Breast epithelium (tissue), 4 donors: Measurements from ENCODE around the gene GRIK1. TPM values are rescaled to one million over a fixed set of nuclear protein-coding genes. Genes with fewer than 3 reads are reported as not detected.

Experiments used
- DNase-seq, 2 donors: peaks; one replicate each; pipeline ENCODE4 v3.0.0-alpha.2; 2019; ENCODE audit warnings: low spot score in 2 of 2
- H3K27ac ChIP-seq, 2 donors: fragments of 200-600 bp; sonication (generic) in 1 of 2; one replicate each; pipeline ENCODE4 v1.5.1; 2016 to 2019; ENCODE audit warnings: mild to moderate bottlenecking in 1 of 2
- H3K27me3 ChIP-seq, 2 donors: fragments of 200-600 bp; sonication (generic) in 1 of 2; one replicate each; pipeline versions ENCODE4 v1.5.1 to v1.6.0; 2017 to 2019; ENCODE audit warnings: control low read depth in 1 of 2, mild to moderate bottlenecking in 1 of 2
- H3K36me3 ChIP-seq: fragments of 200-600 bp; one replicate; pipeline ENCODE4 v1.5.1; 2019
- H3K4me1 ChIP-seq, 2 donors: fragments of 200-600 bp; sonication (generic); one replicate each; pipeline ENCODE4 v1.5.1; 2016 to 2019; ENCODE audit warnings: control low read depth in 1 of 2
- H3K4me3 ChIP-seq, 3 donors: fragments of 200-600 bp; sonication (generic); 1 replicate in 2 of 3; 2 replicates in 1 of 3; pipeline ENCODE4 v1.5.1; 2016 to 2019; ENCODE audit warnings: mild to moderate bottlenecking in 3 of 3, moderate library complexity in 2 of 3
- H3K9me3 ChIP-seq, 2 donors: fragments of 200-600 bp; sonication (generic) in 1 of 2; one replicate each; pipeline ENCODE4 v1.5.1; 2016 to 2019; ENCODE audit warnings: control low read depth in 1 of 2
- POLR2A ChIP-seq: fragments of 450-650 bp; IDR thresholded peaks from one replicate; pipeline ENCODE4 v1.6.1; 2016; ENCODE audit warnings: antibody characterized with exemption, mild to moderate bottlenecking, moderate library complexity
- POLR2AphosphoS5 ChIP-seq, 3 donors: sonication (generic); formaldehyde crosslinking; IDR thresholded peaks; one replicate each; pipeline ENCODE4 v1.6.1; 2017; ENCODE audit warnings: antibody characterized with exemption in 3 of 3
- intact Hi-C: fragments of 100-400 bp; cut with DNase I; formaldehyde crosslinking; loops from one replicate; pipeline ENCODE4 v1.15.1; 2023; ENCODE audit warnings: low total_unique reads
- total RNA-seq, 3 donors: library from RNA; depleted of rRNA; stranded (reverse); fragments of >200 nt; gene quantifications; one replicate each; pipeline ENCODE4 v1.1.0, GENCODE V29; 2016
- TF ChIP-seq, protein P1 (sequence below), 3 donors: fragments of 450-650 bp; IDR thresholded peaks; one replicate each; pipeline ENCODE4 v1.5.1; 2016 to 2017; ENCODE audit warnings: antibody characterized with exemption in 3 of 3, mild to moderate bottlenecking in 3 of 3, moderate library complexity in 3 of 3

Gene GRIK1
- total RNA-seq, 3 donors from 2014 or later, result 0.33 to 1.3 TPM; not detected in 1

DNA sequence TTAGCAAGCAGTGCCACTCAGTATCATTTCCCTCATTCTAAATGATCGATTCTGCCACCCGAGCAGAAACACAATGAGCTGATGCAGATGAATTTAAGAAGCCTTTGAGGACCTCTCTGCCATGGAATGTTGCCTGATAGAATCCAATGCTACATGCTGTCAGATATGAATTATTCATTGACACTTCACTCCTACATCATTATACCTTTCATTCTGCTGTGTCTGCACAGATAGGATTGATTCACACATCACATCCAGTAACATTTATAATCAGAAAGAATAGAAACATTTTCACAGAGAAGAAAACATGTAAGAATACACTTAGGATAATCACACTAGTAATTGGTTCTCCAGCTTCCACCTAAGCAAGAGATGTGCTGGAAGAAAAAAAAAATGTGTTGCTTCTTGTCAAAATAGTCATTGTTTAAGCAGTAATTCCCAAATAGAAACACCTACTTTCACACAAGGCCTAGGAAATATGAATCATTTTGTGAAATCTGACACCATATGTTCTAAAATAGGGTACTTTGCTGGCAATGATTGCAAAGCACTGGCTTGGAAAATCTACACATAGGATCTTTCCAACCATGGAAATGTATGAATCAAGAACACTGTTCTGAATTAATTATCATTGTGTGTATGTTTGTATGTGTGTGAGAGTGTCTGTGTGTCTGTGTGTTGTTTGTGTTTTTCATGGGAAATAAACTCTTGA, 110.1 kb downstream of the GRIK1 start:
- Histone ChIP-seq H3K27me3 (no peaks in the 10 kb centered on the region), H3K4me3 (no peak overlapping the region), H3K9me3 (peaks cover 4 to 9% of the 10 kb centered on the region in 2 donors), H3K36me3 (no peaks in the 10 kb centered on the region), H3K4me1 (no peaks in the 10 kb centered on the region), H3K27ac (no peak overlapping the region)
- no peak for DNase-seq
- TF ChIP-seq POLR2A, result no peak
- no peak for TF ChIP-seq POLR2AphosphoS5 (IDR thresholded peaks at IDR 0.05)
- TF ChIP-seq, protein P1, sequence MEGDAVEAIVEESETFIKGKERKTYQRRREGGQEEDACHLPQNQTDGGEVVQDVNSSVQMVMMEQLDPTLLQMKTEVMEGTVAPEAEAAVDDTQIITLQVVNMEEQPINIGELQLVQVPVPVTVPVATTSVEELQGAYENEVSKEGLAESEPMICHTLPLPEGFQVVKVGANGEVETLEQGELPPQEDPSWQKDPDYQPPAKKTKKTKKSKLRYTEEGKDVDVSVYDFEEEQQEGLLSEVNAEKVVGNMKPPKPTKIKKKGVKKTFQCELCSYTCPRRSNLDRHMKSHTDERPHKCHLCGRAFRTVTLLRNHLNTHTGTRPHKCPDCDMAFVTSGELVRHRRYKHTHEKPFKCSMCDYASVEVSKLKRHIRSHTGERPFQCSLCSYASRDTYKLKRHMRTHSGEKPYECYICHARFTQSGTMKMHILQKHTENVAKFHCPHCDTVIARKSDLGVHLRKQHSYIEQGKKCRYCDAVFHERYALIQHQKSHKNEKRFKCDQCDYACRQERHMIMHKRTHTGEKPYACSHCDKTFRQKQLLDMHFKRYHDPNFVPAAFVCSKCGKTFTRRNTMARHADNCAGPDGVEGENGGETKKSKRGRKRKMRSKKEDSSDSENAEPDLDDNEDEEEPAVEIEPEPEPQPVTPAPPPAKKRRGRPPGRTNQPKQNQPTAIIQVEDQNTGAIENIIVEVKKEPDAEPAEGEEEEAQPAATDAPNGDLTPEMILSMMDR (IDR thresholded peaks at IDR 0.05), result no peak
- intact Hi-C loops, result no loop called here

DNA sequence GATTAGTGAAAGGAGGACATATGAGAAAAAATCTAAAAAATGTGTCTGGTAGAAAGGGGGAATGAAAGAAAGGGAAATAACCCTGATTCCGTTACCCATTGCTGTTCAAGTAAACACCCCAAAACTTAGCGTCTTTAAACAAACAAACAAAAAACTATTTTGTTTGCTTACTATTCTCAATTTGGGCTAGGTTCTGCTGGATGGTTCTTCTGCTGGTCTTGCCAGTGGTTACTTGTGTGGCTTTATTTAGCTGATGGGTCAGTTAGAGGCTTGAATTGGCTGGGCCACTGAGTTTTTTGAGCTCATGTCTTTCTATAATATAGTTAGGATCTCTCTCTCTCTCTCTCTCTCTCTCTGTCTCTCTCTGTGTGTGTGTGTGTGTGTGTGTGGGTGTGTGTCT, 112.1 kb downstream of the GRIK1 start:
- Histone ChIP-seq H3K4me1 (no peaks in the 10 kb centered on the region), H3K9me3 (peaks cover 3 to 9% of the 10 kb centered on the region in 2 donors), H3K36me3 (no peaks in the 10 kb centered on the region), H3K27ac (no peak overlapping the region), H3K27me3 (no peaks in the 10 kb centered on the region), H3K4me3 (no peak overlapping the region)
- DNase-seq, result no peak
- TF ChIP-seq POLR2A (no peak), POLR2AphosphoS5 (IDR thresholded peaks at IDR 0.05) (no peak)
- TF ChIP-seq, protein P1 (IDR thresholded peaks at IDR 0.05), result no peak
- intact Hi-C loops, result no loop called here

DNA sequence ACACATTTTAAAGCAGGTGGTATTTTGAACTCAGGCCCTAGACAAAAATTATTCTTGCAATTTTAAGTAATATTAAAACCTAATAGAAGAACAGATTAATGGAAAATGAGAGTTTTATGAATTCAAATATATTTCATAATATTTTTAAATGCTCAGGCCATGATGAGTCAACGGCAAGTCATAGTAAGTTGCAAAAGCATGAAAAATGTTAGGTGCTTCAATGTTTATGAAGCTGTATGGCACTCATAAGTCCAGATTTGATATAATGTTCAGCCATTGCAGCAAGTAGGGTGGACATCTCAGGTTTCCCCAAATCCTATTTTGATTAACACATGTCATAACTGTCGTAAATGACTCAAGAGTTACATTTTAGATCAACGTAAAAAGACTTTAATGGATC, 112.6 kb downstream of the GRIK1 start:
- TF ChIP-seq POLR2A, result no peak
- TF ChIP-seq POLR2AphosphoS5 (IDR thresholded peaks at IDR 0.05), result no peak
- TF ChIP-seq, protein P1 (IDR thresholded peaks at IDR 0.05), result no peak
- DNase-seq, result no peak
- peaks cover 0 to 5% of the 10 kb centered on the region in 2 donors for H3K9me3 ChIP-seq
- H3K27ac ChIP-seq, result no peak overlapping the region
- H3K4me3 ChIP-seq, result no peak overlapping the region
- intact Hi-C loops, result no loop called here
- H3K36me3 ChIP-seq, result no peaks in the 10 kb centered on the region
- H3K4me1 ChIP-seq, result no peaks in the 10 kb centered on the region
- H3K27me3 ChIP-seq, result no peaks in the 10 kb centered on the region

DNA sequence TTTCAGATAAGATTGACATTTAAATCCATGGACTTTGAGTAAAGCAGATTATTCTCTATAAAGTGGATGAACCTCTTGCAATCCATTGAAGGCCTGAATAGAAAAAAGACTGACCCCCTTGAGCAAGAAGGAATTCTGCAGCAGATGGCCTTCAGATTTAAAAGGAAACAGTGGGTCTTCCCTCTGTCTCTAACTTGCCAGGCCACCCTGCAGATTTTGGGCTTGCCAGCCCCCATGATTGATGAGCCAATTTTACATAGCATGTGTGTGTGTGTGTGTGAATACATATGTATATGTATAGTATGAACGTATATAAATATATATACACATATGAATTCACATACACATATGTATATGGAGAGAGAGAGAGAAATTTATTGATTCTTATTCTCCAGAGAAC, 113.4 kb downstream of the GRIK1 start:
- DNase-seq, result no peak
- no peak for TF ChIP-seq POLR2A
- TF ChIP-seq, protein P1 (IDR thresholded peaks at IDR 0.05), result no peak
- no peak for TF ChIP-seq POLR2AphosphoS5 (IDR thresholded peaks at IDR 0.05)
- Histone ChIP-seq H3K9me3 (no peaks in the 10 kb centered on the region), H3K27ac (no peak overlapping the region), H3K36me3 (no peaks in the 10 kb centered on the region), H3K4me3 (no peak overlapping the region), H3K27me3 (no peaks in the 10 kb centered on the region), H3K4me1 (no peaks in the 10 kb centered on the region)
- intact Hi-C loops, result no loop called here

DNA sequence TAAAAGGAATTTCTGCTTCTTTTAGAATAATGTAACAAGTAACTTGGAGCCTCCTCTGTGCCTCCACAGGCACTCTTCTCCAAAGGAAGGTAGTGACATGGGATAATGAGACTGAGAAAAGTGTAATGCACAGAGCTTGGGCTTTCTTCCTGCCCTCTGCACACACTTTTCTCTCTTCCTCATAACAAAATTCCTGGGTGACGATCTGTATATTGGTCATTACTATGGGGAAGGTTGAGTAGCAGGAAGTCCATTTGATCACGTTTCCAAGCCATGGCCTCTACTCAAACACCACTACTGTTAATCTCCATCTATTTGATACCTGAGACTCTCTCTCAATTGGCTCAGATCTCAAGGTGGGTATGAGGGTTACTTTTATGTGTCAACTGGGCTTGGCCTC, 113.9 kb downstream of the GRIK1 start:
- no peaks in the 10 kb centered on the region for H3K27me3 ChIP-seq
- intact Hi-C loops, result no loop called here
- H3K27ac ChIP-seq, result no peak overlapping the region
- H3K4me3 ChIP-seq, result no peak overlapping the region
- H3K4me1 ChIP-seq, result no peaks in the 10 kb centered on the region
- no peaks in the 10 kb centered on the region for H3K36me3 ChIP-seq
- H3K9me3 ChIP-seq, result no peaks in the 10 kb centered on the region
- TF ChIP-seq, protein P1 (IDR thresholded peaks at IDR 0.05), result no peak
- no peak for TF ChIP-seq POLR2A
- TF ChIP-seq POLR2AphosphoS5 (IDR thresholded peaks at IDR 0.05), result no peak
- no peak for DNase-seq
